ENCODE measurements around the gene ENKD1.

- no peak for TF ChIP-seq EZH2 (IDR thresholded peaks at IDR 0.05)
- no peak for TF ChIP-seq POLR2AphosphoS5 (IDR thresholded peaks at IDR 0.05; ENCODE audit: borderline replicate concordance, low read depth, low read length)
- no peak for TF ChIP-seq FOXP2 (optimal IDR thresholded peaks at IDR 0.05; ENCODE audit: control extremely low read depth, extremely low read length, insufficient read depth)
Observed at GRCh38 chr16:67665598-67665997, 952 bp downstream of the ENKD1 start.

Measured in SK-N-MC (cell line).